Uterus (tissue), 2 donors: ENCODE results near the gene ATXN2.

ENCODE experiments used
- POLR2A ChIP-seq, 2 donors: fragments of 450-650 bp; IDR thresholded peaks; one replicate each; pipeline ENCODE4 v1.6.1; 2016; ENCODE audit warnings: antibody characterized with exemption in 2 of 2, mild to moderate bottlenecking in 1 of 2, moderate library complexity in 1 of 2
- TF ChIP-seq, protein P1 (sequence below), 4 experiments: fragments of 200-600 bp in 2 of 4; fragments of 450-650 bp in 2 of 4; sonication (generic) in 2 of 4; IDR thresholded peaks; one replicate each; pipeline ENCODE4 v1.5.1; 2016 to 2019; ENCODE audit warnings: antibody characterized with exemption in 4 of 4, mild to moderate bottlenecking in 2 of 4, moderate library complexity in 1 of 4

DNA sequence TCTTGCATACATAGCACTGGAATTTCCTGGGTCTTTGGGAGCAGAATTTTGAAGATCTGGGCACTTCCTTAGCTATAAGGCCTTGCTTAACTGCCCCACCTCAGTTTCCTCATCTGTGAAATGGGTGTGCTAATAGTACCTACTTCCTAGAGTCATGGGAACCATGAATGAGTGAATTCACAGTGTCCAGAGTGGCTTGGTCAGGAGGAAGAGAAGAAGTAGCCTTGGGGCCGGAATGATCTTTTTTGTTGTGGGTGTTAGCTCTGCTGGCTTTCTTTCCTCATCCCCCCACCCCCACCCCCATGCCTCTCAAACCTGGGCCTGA lies 191.0 kb downstream of the ATXN2 start:
- TF ChIP-seq, protein P1, sequence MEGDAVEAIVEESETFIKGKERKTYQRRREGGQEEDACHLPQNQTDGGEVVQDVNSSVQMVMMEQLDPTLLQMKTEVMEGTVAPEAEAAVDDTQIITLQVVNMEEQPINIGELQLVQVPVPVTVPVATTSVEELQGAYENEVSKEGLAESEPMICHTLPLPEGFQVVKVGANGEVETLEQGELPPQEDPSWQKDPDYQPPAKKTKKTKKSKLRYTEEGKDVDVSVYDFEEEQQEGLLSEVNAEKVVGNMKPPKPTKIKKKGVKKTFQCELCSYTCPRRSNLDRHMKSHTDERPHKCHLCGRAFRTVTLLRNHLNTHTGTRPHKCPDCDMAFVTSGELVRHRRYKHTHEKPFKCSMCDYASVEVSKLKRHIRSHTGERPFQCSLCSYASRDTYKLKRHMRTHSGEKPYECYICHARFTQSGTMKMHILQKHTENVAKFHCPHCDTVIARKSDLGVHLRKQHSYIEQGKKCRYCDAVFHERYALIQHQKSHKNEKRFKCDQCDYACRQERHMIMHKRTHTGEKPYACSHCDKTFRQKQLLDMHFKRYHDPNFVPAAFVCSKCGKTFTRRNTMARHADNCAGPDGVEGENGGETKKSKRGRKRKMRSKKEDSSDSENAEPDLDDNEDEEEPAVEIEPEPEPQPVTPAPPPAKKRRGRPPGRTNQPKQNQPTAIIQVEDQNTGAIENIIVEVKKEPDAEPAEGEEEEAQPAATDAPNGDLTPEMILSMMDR (IDR thresholded peaks at IDR 0.05) = no peak
- TF ChIP-seq POLR2A (IDR thresholded peaks at IDR 0.05) = no peak
